ENCODE data around the gene BEGAIN.

The BEGAIN gene

GRCh38 chr14:100567877-100568163 lies 19.4 kb downstream of the BEGAIN start:
- no peak for DNase-seq (ENCODE audit: low spot score)

GRCh38 chr14:100567009-100567876 lies 20.0 kb downstream of the BEGAIN start:
- no peak for DNase-seq (ENCODE audit: low spot score)

- DNase-seq (ENCODE audit: low spot score), result no peak
Observed at GRCh38 chr14:100566586-100566985, 20.6 kb downstream of the BEGAIN start.

GRCh38 chr14:100566119-100566518 lies 21.1 kb downstream of the BEGAIN start:
- no peak for DNase-seq (ENCODE audit: low spot score)

- no peak for DNase-seq (ENCODE audit: low spot score)
Observed at GRCh38 chr14:100565650-100566049, 21.6 kb downstream of the BEGAIN start.

- DNase-seq (ENCODE audit: low spot score), result no peak
Observed at GRCh38 chr14:100564512-100564911, 22.7 kb downstream of the BEGAIN start.

GRCh38 chr14:100562751-100563150 lies 24.5 kb downstream of the BEGAIN start:
- DNase-seq (ENCODE audit: low spot score), result no peak

- no peak for DNase-seq (ENCODE audit: low spot score)
Observed at GRCh38 chr14:100561005-100561404, 26.2 kb downstream of the BEGAIN start.

- DNase-seq (ENCODE audit: low spot score), result no peak
Observed at GRCh38 chr14:100560471-100560870, 26.7 kb downstream of the BEGAIN start.

GRCh38 chr14:100559455-100559854 lies 27.8 kb downstream of the BEGAIN start:
- no peak for DNase-seq (ENCODE audit: low spot score)

- no peak for DNase-seq (ENCODE audit: low spot score)
Observed at GRCh38 chr14:100558966-100559365, 28.3 kb downstream of the BEGAIN start.

- no peak for DNase-seq (ENCODE audit: low spot score)
Observed at GRCh38 chr14:100558226-100558625, 29.0 kb downstream of the BEGAIN start.

GRCh38 chr14:100557658-100558057 lies 29.6 kb downstream of the BEGAIN start:
- DNase-seq (ENCODE audit: low spot score), result no peak

GRCh38 chr14:100556936-100557505 lies 30.2 kb downstream of the BEGAIN start:
- DNase-seq (ENCODE audit: low spot score), result no peak

- no peak for DNase-seq (ENCODE audit: low spot score)
Observed at GRCh38 chr14:100556140-100556475, 31.1 kb downstream of the BEGAIN start.

- no peak for DNase-seq (ENCODE audit: low spot score)
Observed at GRCh38 chr14:100555436-100556139, 31.6 kb downstream of the BEGAIN start.

- no peak for DNase-seq (ENCODE audit: low spot score)
Observed at GRCh38 chr14:100554696-100555320, 32.4 kb downstream of the BEGAIN start.

GRCh38 chr14:100554082-100554677 lies 33.0 kb downstream of the BEGAIN start:
- no peak for DNase-seq (ENCODE audit: low spot score)

GRCh38 chr14:100553471-100553870 lies 33.7 kb downstream of the BEGAIN start:
- DNase-seq (ENCODE audit: low spot score), result no peak

GRCh38 chr14:100552524-100553125 lies 34.6 kb downstream of the BEGAIN start:
- no peak for DNase-seq (ENCODE audit: low spot score)

GRCh38 chr14:100551056-100551455 lies 36.2 kb downstream of the BEGAIN start:
- DNase-seq (ENCODE audit: low spot score), result no peak

All from AG08396 (cell line).